DOHH2 (cell line): Measurements from ENCODE around the gene SYNPO2.

Experiments
- H3F3A ChIP-seq: fragments of 200-600 bp; sonication (generic), shearing (Covaris generic); 2 replicates; pipeline ENCODE4 v1.6.0; 2016; ENCODE audit warnings: antibody characterized with exemption, mild to moderate bottlenecking; ENCODE audit not compliant: control insufficient read depth, insufficient read depth
- H3K27ac ChIP-seq: fragments of 200-600 bp; sonication (generic); 2 replicates; pipeline ENCODE4 v1.5.1; 2014; ENCODE audit warnings: low read depth, mild to moderate bottlenecking, low read length, moderate library complexity
- H3K27me3 ChIP-seq: fragments of 200-600 bp; sonication (generic); 2 replicates; pipeline ENCODE4 v1.6.1; 2014; ENCODE audit warnings: mild to moderate bottlenecking, low read length, mixed read lengths; ENCODE audit not compliant: control insufficient read depth
- H3K36me3 ChIP-seq: fragments of 200-600 bp; sonication (generic); 2 replicates; pipeline ENCODE4 v1.6.1; 2014; ENCODE audit warnings: mild to moderate bottlenecking, low read length, moderate library complexity, mixed read lengths; ENCODE audit not compliant: control insufficient read depth
- H3K4me1 ChIP-seq: fragments of 200-600 bp; sonication (generic); 2 replicates; pipeline ENCODE4 v1.6.1; 2014; ENCODE audit warnings: mild to moderate bottlenecking, low read length, mixed read lengths; ENCODE audit not compliant: control insufficient read depth
- H3K4me2 ChIP-seq: fragments of 200-600 bp; sonication (generic); 2 replicates; pipeline ENCODE4 v1.6.0; 2014; ENCODE audit warnings: mild to moderate bottlenecking, low read length, moderate library complexity
- H3K4me3 ChIP-seq: fragments of 200-600 bp; sonication (generic); 2 replicates; pipeline ENCODE4 v1.5.1; 2014; ENCODE audit warnings: mild to moderate bottlenecking, low read length, mixed read lengths
- H3K79me2 ChIP-seq: fragments of 200-600 bp; sonication (generic); 2 replicates; pipeline ENCODE4 v1.6.1; 2014; ENCODE audit warnings: mild to moderate bottlenecking, low read length, mixed read lengths; ENCODE audit not compliant: control insufficient read depth
- H3K9me2 ChIP-seq: fragments of 200-600 bp; sonication (generic); replicated peaks from 2 replicates; pipeline ENCODE4 v1.6.1; 2014; ENCODE audit warnings: mild to moderate bottlenecking, low read length, mixed read lengths; ENCODE audit not compliant: control insufficient read depth
- H3K9me3 ChIP-seq: fragments of 200-600 bp; sonication (generic); 2 replicates; pipeline ENCODE4 v1.6.1; 2014; ENCODE audit warnings: antibody characterized with exemption, low read length, mixed read lengths; ENCODE audit not compliant: control insufficient read depth, insufficient read depth
- H4K20me1 ChIP-seq: fragments of 200-600 bp; sonication (generic); 2 replicates; pipeline ENCODE4 v1.6.0; 2014; ENCODE audit warnings: low read depth, mild to moderate bottlenecking, antibody characterized with exemption, low read length, moderate library complexity; ENCODE audit not compliant: control insufficient read depth, insufficient read depth
- EZH2phosphoT487 ChIP-seq: fragments of 200-600 bp; sonication (generic); IDR thresholded peaks from 2 replicates; pipeline ENCODE4 v1.6.1; 2017; ENCODE audit warnings: borderline replicate concordance, mild to moderate bottlenecking, antibody characterized with exemption, low read length, moderate library complexity, mixed read lengths
- TF ChIP-seq, protein P1 (sequence below): fragments of 200-600 bp; sonication (generic); IDR thresholded peaks from one replicate; pipeline ENCODE4 v1.5.1; 2014; ENCODE audit warnings: antibody characterized with exemption, mild to moderate bottlenecking, low read depth, low read length; ENCODE audit not compliant: poor library complexity, severe bottlenecking

Gene SYNPO2

GRCh38 chr4:119048446-119048845 lies 159.8 kb downstream of the SYNPO2 start:
- TF ChIP-seq, protein P1, sequence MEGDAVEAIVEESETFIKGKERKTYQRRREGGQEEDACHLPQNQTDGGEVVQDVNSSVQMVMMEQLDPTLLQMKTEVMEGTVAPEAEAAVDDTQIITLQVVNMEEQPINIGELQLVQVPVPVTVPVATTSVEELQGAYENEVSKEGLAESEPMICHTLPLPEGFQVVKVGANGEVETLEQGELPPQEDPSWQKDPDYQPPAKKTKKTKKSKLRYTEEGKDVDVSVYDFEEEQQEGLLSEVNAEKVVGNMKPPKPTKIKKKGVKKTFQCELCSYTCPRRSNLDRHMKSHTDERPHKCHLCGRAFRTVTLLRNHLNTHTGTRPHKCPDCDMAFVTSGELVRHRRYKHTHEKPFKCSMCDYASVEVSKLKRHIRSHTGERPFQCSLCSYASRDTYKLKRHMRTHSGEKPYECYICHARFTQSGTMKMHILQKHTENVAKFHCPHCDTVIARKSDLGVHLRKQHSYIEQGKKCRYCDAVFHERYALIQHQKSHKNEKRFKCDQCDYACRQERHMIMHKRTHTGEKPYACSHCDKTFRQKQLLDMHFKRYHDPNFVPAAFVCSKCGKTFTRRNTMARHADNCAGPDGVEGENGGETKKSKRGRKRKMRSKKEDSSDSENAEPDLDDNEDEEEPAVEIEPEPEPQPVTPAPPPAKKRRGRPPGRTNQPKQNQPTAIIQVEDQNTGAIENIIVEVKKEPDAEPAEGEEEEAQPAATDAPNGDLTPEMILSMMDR = no peak
- no peak for TF ChIP-seq EZH2phosphoT487
- no peak overlapping the region for H3K27ac ChIP-seq
- H3K79me2 ChIP-seq = peaks cover 5% of the 10 kb centered on the region
- H3K36me3 ChIP-seq = no peaks in the 10 kb centered on the region
- H4K20me1 ChIP-seq = no peaks in the 10 kb centered on the region
- no peaks in the 10 kb centered on the region for H3K9me2 ChIP-seq
- H3K4me2 ChIP-seq = no peak overlapping the region
- no peaks in the 10 kb centered on the region for H3K27me3 ChIP-seq
- peaks cover 3% of the 10 kb centered on the region; the same call in 1 of the 2 replicates for H3F3A ChIP-seq
- no peak overlapping the region for H3K4me3 ChIP-seq
- H3K9me3 ChIP-seq = no peaks in the 10 kb centered on the region
- peaks cover 55% of the 10 kb centered on the region for H3K4me1 ChIP-seq

GRCh38 chr4:119049342-119049741 lies 160.7 kb downstream of the SYNPO2 start:
- Histone ChIP-seq H4K20me1 (no peaks in the 10 kb centered on the region), H3K36me3 (no peaks in the 10 kb centered on the region), H3K9me2 (no peaks in the 10 kb centered on the region), H3K4me2 (no peak overlapping the region), H3K79me2 (peaks cover 5% of the 10 kb centered on the region), H3K27me3 (no peaks in the 10 kb centered on the region), H3K4me3 (no peak overlapping the region), H3K9me3 (no peaks in the 10 kb centered on the region), H3K4me1 (peaks cover 46% of the 10 kb centered on the region), H3K27ac (no peak overlapping the region), H3F3A (peaks cover 3% of the 10 kb centered on the region; the same call in 1 of the 2 replicates)
- no peak for TF ChIP-seq EZH2phosphoT487
- TF ChIP-seq, protein P1 = no peak

GRCh38 chr4:119050527-119051090 lies 162.0 kb downstream of the SYNPO2 start:
- TF ChIP-seq, protein P1 = no peak
- no peak for TF ChIP-seq EZH2phosphoT487
- Histone ChIP-seq H3F3A (peaks cover 3% of the 10 kb centered on the region; the same call in 1 of the 2 replicates), H3K27ac (no peak overlapping the region), H3K9me2 (no peaks in the 10 kb centered on the region), H4K20me1 (no peaks in the 10 kb centered on the region), H3K79me2 (no peaks in the 10 kb centered on the region), H3K36me3 (no peaks in the 10 kb centered on the region), H3K4me1 (peaks cover 33% of the 10 kb centered on the region), H3K9me3 (no peaks in the 10 kb centered on the region), H3K27me3 (no peaks in the 10 kb centered on the region), H3K4me3 (no peak overlapping the region), H3K4me2 (no peak overlapping the region)
